ENCODE results near the gene GLYR1. TPM values are rescaled to one million over a fixed set of nuclear protein-coding genes. Genes with fewer than 3 reads are reported as not detected.

GLYR1 gene
- polyA plus RNA-seq, 2 of the 4 experiments (the other 2 are of a cell fraction) = 37.1 to 55.1 TPM

DNA sequence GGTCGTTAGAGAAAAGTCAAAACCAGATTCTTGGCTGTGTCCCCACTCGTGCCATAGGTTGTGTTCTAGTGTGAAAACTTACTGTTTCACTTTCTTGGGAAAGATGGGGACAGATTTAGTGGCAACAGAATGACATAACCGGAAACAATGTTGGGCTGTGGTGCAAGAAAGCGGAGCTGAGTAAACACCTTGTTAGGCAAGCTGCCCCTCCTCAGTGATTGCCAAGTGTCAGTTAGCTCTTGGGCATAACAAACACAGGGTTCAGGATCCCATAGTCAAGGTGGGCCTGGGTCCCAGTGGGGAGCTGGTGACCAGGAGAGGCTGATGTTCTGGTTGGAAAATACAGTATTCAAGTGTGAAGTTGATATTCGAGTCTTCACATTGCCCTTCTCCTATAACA is 15.6 kb upstream of the GLYR1 start:
- 71% methylated on average over 5 of the region's 5 CpGs for WGBS (ENCODE audit: missing lambda C conversion rate)

GRCh38 chr16:4860727-4861342 is 13.7 kb upstream of the GLYR1 start:
- POLR2A ChIA-PET = interaction anchor here (0.6 kb wide), 1 partner anchor 11 kb away, joined by 3 read pairs; no protein-coding TSS in a partner anchor
- no peaks in the 10 kb centered on the region for H3K9me3 ChIP-seq
- no peak for FAIRE-seq
- ATAC-seq = no peak
- TF ChIP-seq HOXA7 (CRISPR knock-in tag; IDR thresholded peaks at IDR 0.05) = no peak
- no peak for TF ChIP-seq EP300 (IDR thresholded peaks at IDR 0.05)
- TF ChIP-seq JUNB (IDR thresholded peaks at IDR 0.05) = no peak
- no peak for TF ChIP-seq RARB (CRISPR knock-in tag; IDR thresholded peaks at IDR 0.05)
- no peak for TF ChIP-seq HDAC2 (IDR thresholded peaks at IDR 0.05)
- TF ChIP-seq, protein P1, sequence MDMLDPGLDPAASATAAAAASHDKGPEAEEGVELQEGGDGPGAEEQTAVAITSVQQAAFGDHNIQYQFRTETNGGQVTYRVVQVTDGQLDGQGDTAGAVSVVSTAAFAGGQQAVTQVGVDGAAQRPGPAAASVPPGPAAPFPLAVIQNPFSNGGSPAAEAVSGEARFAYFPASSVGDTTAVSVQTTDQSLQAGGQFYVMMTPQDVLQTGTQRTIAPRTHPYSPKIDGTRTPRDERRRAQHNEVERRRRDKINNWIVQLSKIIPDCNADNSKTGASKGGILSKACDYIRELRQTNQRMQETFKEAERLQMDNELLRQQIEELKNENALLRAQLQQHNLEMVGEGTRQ (IDR thresholded peaks at IDR 0.05) = no peak
- TF ChIP-seq CBX2 (IDR thresholded peaks at IDR 0.05; ENCODE audit: borderline replicate concordance, low read depth) = no peak
- no peak for TF ChIP-seq CEBPB (IDR thresholded peaks at IDR 0.05)
- no peak for TF ChIP-seq ZSCAN20 (CRISPR knock-in tag; IDR thresholded peaks at IDR 0.05)
- no peak for TF ChIP-seq FOSL2 (IDR thresholded peaks at IDR 0.05)
- TF ChIP-seq FOSL2 (CRISPR knock-in tag; IDR thresholded peaks at IDR 0.05) = no peak
- TF ChIP-seq MAX (IDR thresholded peaks at IDR 0.05) = no peak
- no peak for TF ChIP-seq JUN (IDR thresholded peaks at IDR 0.05)
- no peak for TF ChIP-seq RFX5 (IDR thresholded peaks at IDR 0.05)
- no peak for TF ChIP-seq POLR2AphosphoS2 (conservative IDR thresholded peaks at IDR 0.05; ENCODE audit: low read length)
- no peak for TF ChIP-seq NFE2L2 (conservative IDR thresholded peaks at IDR 0.05; ENCODE audit: low read length)
- TF ChIP-seq ZNF302 (CRISPR knock-in tag; IDR thresholded peaks at IDR 0.05) = no peak
- TF ChIP-seq POLR2A (IDR thresholded peaks at IDR 0.05; ENCODE audit: low read length) = no peak
- TF ChIP-seq GATA3 (IDR thresholded peaks at IDR 0.05; ENCODE audit: borderline replicate concordance) = no peak
- TF ChIP-seq HES2 (IDR thresholded peaks at IDR 0.05) = no peak
- no peak for TF ChIP-seq CHD4 (IDR thresholded peaks at IDR 0.05; ENCODE audit: borderline replicate concordance)
- H3K4me2 ChIP-seq = no peak overlapping the region
- CTCF ChIA-PET = interaction anchor here (1.0 to 1.5 kb wide), 4 partner anchors 10 to 95 kb away, joined by 3 to 4 read pairs (median 3); no protein-coding TSS in a partner anchor
- H3K27ac ChIP-seq = no peak overlapping the region
- no peaks in the 10 kb centered on the region for H3K4me1 ChIP-seq
- 95% methylated on average over 14 of the region's 14 CpGs for WGBS (ENCODE audit: missing lambda C conversion rate)
- H3K4me3 ChIP-seq = no peak overlapping the region
- no peak for DNase-seq (ENCODE audit: low read depth in 1 of 2, low spot score in 1 of 2)

More for the DNA sequence above, 15.6 kb upstream of the GLYR1 start:
- CTCF ChIA-PET = interaction anchor here (0.9 to 2.4 kb wide), 6 partner anchors 11 to 94 kb away, joined by 3 to 10 read pairs (median 4); partner anchors contain the start of genes GLYR1, PPL and UBN1
- H3K9me3 ChIP-seq = no peaks in the 10 kb centered on the region
- FAIRE-seq (no peak), ATAC-seq (no peak), DNase-seq (ENCODE audit: low read depth in 1 of 2, low spot score in 1 of 2) (no peak)
- H3K4me1 ChIP-seq = peaks cover 3% of the 10 kb centered on the region
- H3K4me3 ChIP-seq = no peak overlapping the region
- TF ChIP-seq RARB (CRISPR knock-in tag; IDR thresholded peaks at IDR 0.05) (no peak), MAX (IDR thresholded peaks at IDR 0.05) (no peak), TP53 (CRISPR knock-in tag; IDR thresholded peaks at IDR 0.05) (no peak), SREBF2 (IDR thresholded peaks at IDR 0.05) (no peak)
- TF ChIP-seq, protein P2, sequence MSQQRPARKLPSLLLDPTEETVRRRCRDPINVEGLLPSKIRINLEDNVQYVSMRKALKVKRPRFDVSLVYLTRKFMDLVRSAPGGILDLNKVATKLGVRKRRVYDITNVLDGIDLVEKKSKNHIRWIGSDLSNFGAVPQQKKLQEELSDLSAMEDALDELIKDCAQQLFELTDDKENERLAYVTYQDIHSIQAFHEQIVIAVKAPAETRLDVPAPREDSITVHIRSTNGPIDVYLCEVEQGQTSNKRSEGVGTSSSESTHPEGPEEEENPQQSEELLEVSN (IDR thresholded peaks at IDR 0.05; ENCODE audit: borderline replicate concordance, low read depth) = no peak
- H3K4me2 ChIP-seq = no peak overlapping the region
- POLR2A ChIA-PET = no interaction called here
- no peak overlapping the region for H3K27ac ChIP-seq

GRCh38 chr16:4859900-4860255 is 12.8 kb upstream of the GLYR1 start:
- DNase-seq (ENCODE audit: low read depth in 1 of 2, low spot score in 1 of 2) = no peak
- ChIA-PET CTCF (interaction anchor here (0.7 to 1.5 kb wide), 4 partner anchors 12 to 96 kb away, joined by 3 read pairs; no protein-coding TSS in a partner anchor), POLR2A (no interaction called here)
- Histone ChIP-seq H3K4me1 (no peaks in the 10 kb centered on the region), H3K4me3 (no peak overlapping the region), H3K27ac (no peak overlapping the region), H3K9me3 (no peaks in the 10 kb centered on the region), H3K4me2 (no peak overlapping the region)
- WGBS (ENCODE audit: missing lambda C conversion rate) = 84% methylated on average over 10 of the region's 10 CpGs
- no peak for ATAC-seq
- no peak for FAIRE-seq
- no peak for TF ChIP-seq ZNF302 (CRISPR knock-in tag; IDR thresholded peaks at IDR 0.05)
- TF ChIP-seq CEBPB (IDR thresholded peaks at IDR 0.05) = no peak
- no peak for TF ChIP-seq HDAC2 (IDR thresholded peaks at IDR 0.05)
- no peak for TF ChIP-seq HOXB5 (CRISPR knock-in tag; IDR thresholded peaks at IDR 0.05)

Data from A549 (cell line).